Measurements from ENCODE around the gene B3GNT7.

B3GNT7 gene

GRCh38 chr2:231392431-231393148, 2.9 kb upstream of the B3GNT7 start:
- Histone ChIP-seq H3K9me3 (replicated peaks; ENCODE audit: insufficient read depth, low read length) (no peaks in the 10 kb centered on the region), H3K27ac (ENCODE audit: low read length) (no peak overlapping the region), H3K4me3 (ENCODE audit: low read length) (no peak overlapping the region), H3K79me2 (ENCODE audit: low read length) (no peaks in the 10 kb centered on the region), H4K20me1 (ENCODE audit: insufficient read depth, low read length) (no peaks in the 10 kb centered on the region), H3K27me3 (replicated peaks; ENCODE audit: insufficient read depth, low read length) (peaks cover 7% of the 10 kb centered on the region; the same call in 1 of the 2 replicates), H2AFZ (ENCODE audit: low read length) (no peak overlapping the region), H3K9me2 (replicated peaks; ENCODE audit: insufficient read depth, low read length) (no peaks in the 10 kb centered on the region), H3K9ac (ENCODE audit: low read length) (no peak overlapping the region), H3K36me3 (replicated peaks; ENCODE audit: insufficient read depth, low read length) (no peaks in the 10 kb centered on the region), H3K4me2 (ENCODE audit: low read depth, low read length) (no peak overlapping the region), H3F3A (ENCODE audit: insufficient read depth, low read length) (no peaks in the 10 kb centered on the region), H3K4me1 (ENCODE audit: low read length) (no peaks in the 10 kb centered on the region)
- TF ChIP-seq EZH2phosphoT487 (IDR thresholded peaks at IDR 0.05; ENCODE audit: low read length): no peak
- no peak for TF ChIP-seq CTCF (IDR thresholded peaks at IDR 0.05; ENCODE audit: low read length)
- no peak for TF ChIP-seq EZH2 (optimal IDR thresholded peaks at IDR 0.05; ENCODE audit: low read depth, low read length)
- no peak for DNase-seq

DNA sequence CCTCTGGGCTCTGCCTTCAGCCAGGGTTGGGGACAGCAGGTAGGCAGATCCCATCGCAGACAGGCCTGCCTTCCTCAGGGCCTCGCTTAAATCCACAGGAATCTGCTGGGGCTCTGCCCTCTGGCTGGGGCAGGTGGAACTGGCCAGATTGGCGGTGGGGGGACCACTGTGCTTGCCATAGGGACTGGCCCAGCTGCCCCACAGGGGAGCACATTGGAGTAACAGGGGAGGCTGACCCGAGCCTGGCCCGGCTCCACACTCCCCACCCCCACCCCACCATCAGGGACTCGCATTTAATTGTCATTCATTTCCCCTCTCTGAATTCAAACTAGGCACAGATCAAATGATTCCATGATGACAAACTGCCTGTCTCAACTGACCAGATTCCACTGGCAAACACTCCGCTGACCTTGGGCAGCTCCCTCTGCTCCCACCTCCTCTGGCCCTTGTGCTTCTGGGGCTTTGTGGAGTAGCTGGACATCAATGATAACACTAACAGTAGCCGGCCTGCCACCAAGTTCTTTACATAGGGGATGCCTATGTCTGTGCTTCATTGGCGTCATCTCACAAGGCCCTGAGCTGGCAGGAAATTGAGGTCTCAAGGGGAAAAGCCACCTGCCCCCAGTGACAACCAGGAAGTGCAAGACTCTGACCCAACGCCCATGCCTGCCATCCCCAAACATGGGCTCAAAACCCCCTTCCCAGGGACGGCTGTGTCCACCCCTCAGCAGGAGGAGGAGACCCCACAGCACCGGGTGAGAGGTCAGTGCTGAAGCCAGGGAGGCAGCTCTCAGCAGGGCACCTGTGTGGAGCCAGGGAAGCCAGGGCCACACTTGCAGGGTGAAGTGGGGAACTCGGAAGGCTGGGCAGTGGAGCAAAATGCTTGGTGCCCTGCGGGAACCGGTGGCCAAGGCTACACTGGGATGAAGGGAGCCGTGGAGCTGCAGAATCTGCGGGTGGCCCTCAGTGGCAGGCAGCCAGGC, 2.1 kb upstream of the B3GNT7 start:
- no peaks in the 10 kb centered on the region for H4K20me1 ChIP-seq (ENCODE audit: insufficient read depth, low read length)
- no peaks in the 10 kb centered on the region for H3F3A ChIP-seq (ENCODE audit: insufficient read depth, low read length)
- H3K36me3 ChIP-seq (replicated peaks; ENCODE audit: insufficient read depth, low read length): no peaks in the 10 kb centered on the region
- H3K27me3 ChIP-seq (replicated peaks; ENCODE audit: insufficient read depth, low read length): peaks cover 7% of the 10 kb centered on the region; the same call in 1 of the 2 replicates
- no peak overlapping the region for H3K4me2 ChIP-seq (ENCODE audit: low read depth, low read length)
- no peaks in the 10 kb centered on the region for H3K9me3 ChIP-seq (replicated peaks; ENCODE audit: insufficient read depth, low read length)
- H3K9ac ChIP-seq (ENCODE audit: low read length): no peak overlapping the region
- no peak overlapping the region for H2AFZ ChIP-seq (ENCODE audit: low read length)
- no peaks in the 10 kb centered on the region for H3K79me2 ChIP-seq (ENCODE audit: low read length)
- no peak overlapping the region for H3K27ac ChIP-seq (ENCODE audit: low read length)
- TF ChIP-seq EZH2 (optimal IDR thresholded peaks at IDR 0.05; ENCODE audit: low read depth, low read length): no peak
- no peak overlapping the region for H3K4me3 ChIP-seq (ENCODE audit: low read length)
- H3K4me1 ChIP-seq (ENCODE audit: low read length): no peaks in the 10 kb centered on the region
- H3K9me2 ChIP-seq (replicated peaks; ENCODE audit: insufficient read depth, low read length): no peaks in the 10 kb centered on the region
- DNase-seq: no peak

- Histone ChIP-seq H3K9me3 (replicated peaks; ENCODE audit: insufficient read depth, low read length) (no peaks in the 10 kb centered on the region), H3F3A (ENCODE audit: insufficient read depth, low read length) (no peaks in the 10 kb centered on the region), H3K4me2 (ENCODE audit: low read depth, low read length) (no peak overlapping the region), H3K9ac (ENCODE audit: low read length) (no peak overlapping the region), H2AFZ (ENCODE audit: low read length) (no peak overlapping the region), H3K36me3 (replicated peaks; ENCODE audit: insufficient read depth, low read length) (no peaks in the 10 kb centered on the region), H4K20me1 (ENCODE audit: insufficient read depth, low read length) (no peaks in the 10 kb centered on the region), H3K27ac (ENCODE audit: low read length) (no peak overlapping the region), H3K9me2 (replicated peaks; ENCODE audit: insufficient read depth, low read length) (no peaks in the 10 kb centered on the region), H3K27me3 (replicated peaks; ENCODE audit: insufficient read depth, low read length) (peaks cover 7% of the 10 kb centered on the region; the same call in 1 of the 2 replicates), H3K4me3 (ENCODE audit: low read length) (no peak overlapping the region), H3K79me2 (ENCODE audit: low read length) (no peaks in the 10 kb centered on the region), H3K4me1 (ENCODE audit: low read length) (no peaks in the 10 kb centered on the region)
- TF ChIP-seq CTCF (IDR thresholded peaks at IDR 0.05; ENCODE audit: low read length) (no peak), EZH2 (optimal IDR thresholded peaks at IDR 0.05; ENCODE audit: low read depth, low read length) (no peak), EZH2phosphoT487 (IDR thresholded peaks at IDR 0.05; ENCODE audit: low read length) (no peak)
- DNase-seq: no peak
These were observed 1.0 kb upstream of the B3GNT7 start for GRCh38 chr2:231394211-231395141.
